Panc1 (cell line): ENCODE measurements around the gene PTBP3. TPM values are rescaled to one million over a fixed set of nuclear protein-coding genes. Genes with fewer than 3 reads are reported as not detected.
"Not testable (repeated sequence)": the region's sequence is repeated elsewhere in the genome, so short reads cannot be mapped to it uniquely, and the experiment has no call there.

Experiments
- ATAC-seq: fragments of 200-7000 bp; cut with Tn5 transposase; 2 replicates; pipeline ENCODE4 v1.9.1; 2020; ENCODE audit warnings: mild to moderate bottlenecking, moderate library complexity
- BruUV-seq: library from RNA; stranded (reverse); fragments of 400-500 nt; replicated peaks from 2 replicates; lab custom pipeline; 2021; lab: Mats Ljungman, UMichigan
- CTCF ChIA-PET: fragments of 300-600 bp; sonication (Branson Sonifier 250); formaldehyde crosslinking; loops from one replicate; lab custom pipeline; 2022; ENCODE audit warnings: antibody characterized with exemption; lab: Charles Lee
- POLR2A ChIA-PET: fragments of 300-600 bp; sonication (Branson Sonifier 250); formaldehyde crosslinking; loops from one replicate; lab custom pipeline; 2022; ENCODE audit warnings: antibody characterized with exemption; lab: Charles Lee
- DNase-seq: peaks from one replicate; pipeline ENCODE4 v3.0.0-alpha.2; 2010; ENCODE audit warnings: low read depth, low spot score
- H3K27ac ChIP-seq: 2 replicates; pipeline ENCODE4 v1.5.1; 2011; ENCODE audit warnings: mild to moderate bottlenecking, low read length, inconsistent platforms
- H3K27me3 ChIP-seq: fragments of 200-500 bp; sonication (Bioruptor generic); 2 replicates; pipeline ENCODE4 v1.6.0; 2014; ENCODE audit warnings: low read length, inconsistent platforms; ENCODE audit not compliant: control insufficient read depth, insufficient read depth
- H3K36me3 ChIP-seq: fragments of 200-500 bp; sonication (Bioruptor generic); 2 replicates; pipeline ENCODE4 v1.5.1; 2014; ENCODE audit warnings: inconsistent platforms, mild to moderate bottlenecking, low read length, moderate library complexity; ENCODE audit not compliant: control insufficient read depth, insufficient read depth
- H3K4me1 ChIP-seq: 2 replicates; pipeline ENCODE4 v1.5.1; 2011; ENCODE audit warnings: inconsistent platforms, mild to moderate bottlenecking, low read length, moderate library complexity; ENCODE audit not compliant: control insufficient read depth, insufficient read depth
- H3K4me3 ChIP-seq, 2 experiments: 2 replicates each; pipeline ENCODE4 v1.5.1; 2011 to 2012; ENCODE audit warnings: low read depth in 2 of 2, low read length in 2 of 2, mild to moderate bottlenecking in 2 of 2, inconsistent platforms in 1 of 2, moderate library complexity in 1 of 2
- H3K9me3 ChIP-seq: fragments of 200-500 bp; sonication (Bioruptor generic); 2 replicates; pipeline ENCODE4 v1.5.1; 2014; ENCODE audit warnings: low read depth, mild to moderate bottlenecking, inconsistent platforms, low read length, moderate library complexity; ENCODE audit not compliant: control insufficient read depth, insufficient read depth
- POLR2AphosphoS5 ChIP-seq: IDR thresholded peaks from 2 replicates; pipeline ENCODE4 v1.6.1; 2012; ENCODE audit warnings: mild to moderate bottlenecking, low read depth, low read length, moderate library complexity
- SIN3A ChIP-seq: IDR thresholded peaks from 2 replicates; pipeline ENCODE4 v1.6.1; 2012; ENCODE audit warnings: low read depth, mild to moderate bottlenecking, low read length, moderate library complexity, borderline replicate concordance; ENCODE audit not compliant: insufficient read depth
- TCF7L2 ChIP-seq: IDR thresholded peaks from 2 replicates; pipeline ENCODE4 v1.6.1; 2011; ENCODE audit warnings: mild to moderate bottlenecking, low read depth, low read length, inconsistent platforms
- in situ Hi-C: cut with HindIII; loops from 2 replicates; pipeline ENCODE4 v1.10.0; 2016; ENCODE audit warnings: low sequenced_read_pairs, low pct_unique_long_range_greater_than_20kb
- intact Hi-C: fragments of 100-400 bp; cut with micrococcal nuclease; formaldehyde crosslinking; loops from one replicate; pipeline ENCODE4 v1.10.0; 2022; ENCODE audit not compliant: unreplicated experiment
- total RNA-seq: library from RNA; stranded (reverse); gene quantifications from one replicate; pipeline ENCODE4 v1.2.1, GENCODE V29; 2021; ENCODE audit not compliant: unreplicated experiment
- TF ChIP-seq, protein P1 (sequence below), 2 experiments: IDR thresholded peaks; 2 replicates each; pipeline ENCODE4 v1.6.1; 2011 to 2012; ENCODE audit warnings: low read depth in 2 of 2, control low read depth in 1 of 2, low read length in 1 of 2, mild to moderate bottlenecking in 1 of 2, moderate library complexity in 1 of 2; ENCODE audit not compliant: insufficient read depth in 1 of 2
- TF ChIP-seq, protein P2 (sequence below): fragments of 450-650 bp; IDR thresholded peaks from 2 replicates; pipeline ENCODE4 v1.5.1; 2017; ENCODE audit warnings: mild to moderate bottlenecking

PTBP3 gene
- total RNA-seq, 1 experiment from 2014 or later: 82.5 TPM

DNA sequence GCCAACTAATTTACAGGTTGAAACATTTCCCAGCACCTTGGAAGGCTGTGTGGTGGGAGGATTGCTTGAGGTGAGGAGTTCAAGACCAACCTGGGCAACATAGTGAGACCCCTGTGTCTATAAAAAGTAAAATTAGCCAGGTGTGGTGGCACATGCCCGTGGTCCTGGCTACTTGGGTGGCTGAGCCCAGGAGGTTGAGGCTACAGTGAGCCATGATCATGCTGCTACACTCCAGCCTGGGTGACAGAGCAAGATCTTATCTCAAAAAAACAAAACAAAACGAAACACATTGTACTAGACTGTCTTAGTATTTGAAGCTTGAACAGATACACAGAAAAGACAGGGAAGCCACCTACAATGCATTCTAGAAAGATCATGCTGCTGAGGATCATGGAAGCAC is 43.7 kb upstream of the PTBP3 start:
- Histone ChIP-seq H3K36me3 (peaks cover 5% of the 10 kb centered on the region; the same call in 1 of the 2 replicates), H3K4me1 (no peaks in the 10 kb centered on the region; the same call in 1 of the 2 replicates), H3K9me3 (no peaks in the 10 kb centered on the region), H3K27me3 (no peaks in the 10 kb centered on the region), H3K27ac (peak overlapping the region; percentile 94), H3K4me3 (peak overlapping the region in 1 of 2 experiments; percentile 87; a peak in 1 of 4 replicates)
- ChIA-PET POLR2A (no interaction called here), CTCF (no interaction called here)
- DNase-seq: no peak
- in situ Hi-C loops (no loop called here), intact Hi-C loops (no loop called here)
- no TSS peak for BruUV-seq
- TF ChIP-seq TCF7L2 (no peak), POLR2AphosphoS5 (no peak), SIN3A (no peak)
- TF ChIP-seq, protein P1, sequence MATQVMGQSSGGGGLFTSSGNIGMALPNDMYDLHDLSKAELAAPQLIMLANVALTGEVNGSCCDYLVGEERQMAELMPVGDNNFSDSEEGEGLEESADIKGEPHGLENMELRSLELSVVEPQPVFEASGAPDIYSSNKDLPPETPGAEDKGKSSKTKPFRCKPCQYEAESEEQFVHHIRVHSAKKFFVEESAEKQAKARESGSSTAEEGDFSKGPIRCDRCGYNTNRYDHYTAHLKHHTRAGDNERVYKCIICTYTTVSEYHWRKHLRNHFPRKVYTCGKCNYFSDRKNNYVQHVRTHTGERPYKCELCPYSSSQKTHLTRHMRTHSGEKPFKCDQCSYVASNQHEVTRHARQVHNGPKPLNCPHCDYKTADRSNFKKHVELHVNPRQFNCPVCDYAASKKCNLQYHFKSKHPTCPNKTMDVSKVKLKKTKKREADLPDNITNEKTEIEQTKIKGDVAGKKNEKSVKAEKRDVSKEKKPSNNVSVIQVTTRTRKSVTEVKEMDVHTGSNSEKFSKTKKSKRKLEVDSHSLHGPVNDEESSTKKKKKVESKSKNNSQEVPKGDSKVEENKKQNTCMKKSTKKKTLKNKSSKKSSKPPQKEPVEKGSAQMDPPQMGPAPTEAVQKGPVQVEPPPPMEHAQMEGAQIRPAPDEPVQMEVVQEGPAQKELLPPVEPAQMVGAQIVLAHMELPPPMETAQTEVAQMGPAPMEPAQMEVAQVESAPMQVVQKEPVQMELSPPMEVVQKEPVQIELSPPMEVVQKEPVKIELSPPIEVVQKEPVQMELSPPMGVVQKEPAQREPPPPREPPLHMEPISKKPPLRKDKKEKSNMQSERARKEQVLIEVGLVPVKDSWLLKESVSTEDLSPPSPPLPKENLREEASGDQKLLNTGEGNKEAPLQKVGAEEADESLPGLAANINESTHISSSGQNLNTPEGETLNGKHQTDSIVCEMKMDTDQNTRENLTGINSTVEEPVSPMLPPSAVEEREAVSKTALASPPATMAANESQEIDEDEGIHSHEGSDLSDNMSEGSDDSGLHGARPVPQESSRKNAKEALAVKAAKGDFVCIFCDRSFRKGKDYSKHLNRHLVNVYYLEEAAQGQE (IDR thresholded peaks at IDR 0.05; ENCODE audit: insufficient read depth in 1 of 2, low read depth in 2 of 2, low read length in 1 of 2): no peak
- TF ChIP-seq, protein P2, sequence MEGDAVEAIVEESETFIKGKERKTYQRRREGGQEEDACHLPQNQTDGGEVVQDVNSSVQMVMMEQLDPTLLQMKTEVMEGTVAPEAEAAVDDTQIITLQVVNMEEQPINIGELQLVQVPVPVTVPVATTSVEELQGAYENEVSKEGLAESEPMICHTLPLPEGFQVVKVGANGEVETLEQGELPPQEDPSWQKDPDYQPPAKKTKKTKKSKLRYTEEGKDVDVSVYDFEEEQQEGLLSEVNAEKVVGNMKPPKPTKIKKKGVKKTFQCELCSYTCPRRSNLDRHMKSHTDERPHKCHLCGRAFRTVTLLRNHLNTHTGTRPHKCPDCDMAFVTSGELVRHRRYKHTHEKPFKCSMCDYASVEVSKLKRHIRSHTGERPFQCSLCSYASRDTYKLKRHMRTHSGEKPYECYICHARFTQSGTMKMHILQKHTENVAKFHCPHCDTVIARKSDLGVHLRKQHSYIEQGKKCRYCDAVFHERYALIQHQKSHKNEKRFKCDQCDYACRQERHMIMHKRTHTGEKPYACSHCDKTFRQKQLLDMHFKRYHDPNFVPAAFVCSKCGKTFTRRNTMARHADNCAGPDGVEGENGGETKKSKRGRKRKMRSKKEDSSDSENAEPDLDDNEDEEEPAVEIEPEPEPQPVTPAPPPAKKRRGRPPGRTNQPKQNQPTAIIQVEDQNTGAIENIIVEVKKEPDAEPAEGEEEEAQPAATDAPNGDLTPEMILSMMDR: no peak
- ATAC-seq: no peak

DNA sequence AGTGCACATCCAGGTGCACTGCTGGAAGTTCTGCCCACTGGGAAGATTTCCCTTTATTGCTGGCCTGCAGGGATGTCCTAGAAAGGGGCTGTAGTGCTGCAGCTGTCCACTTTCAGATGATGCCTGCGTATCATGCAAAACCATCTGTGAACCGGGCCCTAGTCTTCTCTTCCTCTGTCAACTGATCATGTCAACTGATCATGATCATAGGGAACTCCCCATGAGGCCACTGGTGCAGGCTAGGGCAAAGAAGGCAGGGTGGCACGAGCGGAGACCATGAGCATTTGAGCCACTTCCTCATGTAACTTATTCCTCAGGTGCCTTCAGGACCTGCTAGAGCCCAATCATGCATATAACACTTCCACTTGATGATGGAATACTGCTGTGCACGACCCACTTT is 41.9 kb upstream of the PTBP3 start:
- H3K9me3 ChIP-seq: no peaks in the 10 kb centered on the region
- no peak for ATAC-seq
- no peaks in the 10 kb centered on the region; the same call in 1 of the 2 replicates for H3K4me1 ChIP-seq
- no peaks in the 10 kb centered on the region for H3K27me3 ChIP-seq
- H3K36me3 ChIP-seq: peaks cover 4% of the 10 kb centered on the region; the same call in 1 of the 2 replicates
- ChIA-PET CTCF (no interaction called here), POLR2A (no interaction called here)
- DNase-seq: no peak
- H3K27ac ChIP-seq: no peak overlapping the region
- intact Hi-C loops: no loop called here
- BruUV-seq: no TSS peak
- in situ Hi-C loops: no loop called here
- TF ChIP-seq, protein P1 (IDR thresholded peaks at IDR 0.05; ENCODE audit: insufficient read depth in 1 of 2, low read depth in 2 of 2, low read length in 1 of 2): no peak
- TF ChIP-seq SIN3A: no peak
- no peak for TF ChIP-seq TCF7L2
- no peak for TF ChIP-seq POLR2AphosphoS5
- H3K4me3 ChIP-seq: no peak overlapping the region

DNA sequence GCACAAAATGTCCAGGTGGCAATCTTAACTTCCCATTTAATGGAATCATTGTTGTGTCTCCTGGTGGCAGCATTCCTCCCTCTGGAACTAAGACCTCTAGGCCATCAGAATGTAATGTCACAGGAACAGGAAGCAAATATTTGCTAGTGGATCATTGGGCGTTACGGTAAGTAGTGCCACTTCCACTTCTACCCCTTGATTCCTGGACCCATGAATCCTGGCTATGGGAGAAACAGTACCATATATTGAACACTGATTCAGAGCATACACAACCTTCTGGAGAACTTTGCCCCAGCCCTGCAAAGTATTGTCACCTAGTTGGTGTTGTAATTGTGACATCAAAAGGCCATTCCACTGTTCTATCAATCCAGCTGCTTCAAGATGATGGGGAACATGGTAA is 40.8 kb upstream of the PTBP3 start:
- CTCF ChIA-PET, H3K4me1 ChIP-seq, H3K9me3 ChIP-seq, H3K36me3 ChIP-seq, POLR2A ChIA-PET, ATAC-seq, BruUV-seq, in situ Hi-C loops, DNase-seq, H3K27ac ChIP-seq, H3K27me3 ChIP-seq, intact Hi-C loops, H3K4me3 ChIP-seq: not testable (repeated sequence)

DNA sequence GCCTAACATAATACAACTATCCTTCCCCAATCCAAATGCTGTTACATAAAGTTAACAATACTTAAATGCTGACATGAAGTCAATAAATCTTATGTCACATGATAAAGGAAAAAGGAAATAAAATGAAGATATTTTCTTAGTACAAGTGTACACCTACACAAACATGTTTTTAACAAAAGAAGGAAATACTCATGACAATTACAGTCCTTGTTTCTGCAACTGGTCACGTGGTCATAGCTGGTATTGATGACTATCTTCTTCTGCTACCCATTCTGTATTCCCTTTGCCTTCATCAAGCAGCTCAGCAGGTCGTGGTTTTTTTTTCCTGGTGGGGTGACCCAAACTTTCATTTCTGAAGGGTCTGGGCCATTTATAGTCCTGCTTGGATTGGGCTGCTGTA is 40.2 kb upstream of the PTBP3 start:
- BruUV-seq, H3K9me3 ChIP-seq, in situ Hi-C loops, H3K36me3 ChIP-seq, H3K27me3 ChIP-seq, POLR2A ChIA-PET, CTCF ChIA-PET, DNase-seq, H3K4me1 ChIP-seq, intact Hi-C loops, H3K27ac ChIP-seq, H3K4me3 ChIP-seq, ATAC-seq: not testable (repeated sequence)
